GM12878 (cell line): Measurements from ENCODE around the gene SLC1A2. TPM values are rescaled to one million over a fixed set of nuclear protein-coding genes. Genes with fewer than 3 reads are reported as not detected.

ENCODE experiments used
- CHD1 ChIP-seq: IDR thresholded peaks from 2 replicates; pipeline ENCODE4 v1.6.1; 2012; ENCODE audit warnings: low read depth, low read length, improper control_type of control experiment
- CHD2 ChIP-seq: IDR thresholded peaks from 2 replicates; pipeline ENCODE4 v1.6.1; 2011; ENCODE audit warnings: low read depth, low read length, improper control_type of control experiment, borderline replicate concordance
- IKZF2 ChIP-seq, 2 experiments: fragments of 450-650 bp; IDR thresholded peaks; 2 replicates each; pipeline ENCODE4 v1.6.1; 2017; ENCODE audit warnings: mild to moderate bottlenecking in 2 of 2, moderate library complexity in 2 of 2
- KDM1A ChIP-seq: fragments of 200-600 bp; sonication (generic); IDR thresholded peaks from 2 replicates; pipeline ENCODE4 v1.6.1; 2016; ENCODE audit warnings: borderline replicate concordance
- RELA ChIP-seq: fragments of 450-650 bp; IDR thresholded peaks from 2 replicates; pipeline ENCODE4 v1.8.0; 2014; ENCODE audit warnings: borderline replicate concordance; ENCODE audit not compliant: partially characterized antibody
- SMAD5 ChIP-seq: IDR thresholded peaks from 2 replicates; pipeline ENCODE4 v1.6.1; 2016; ENCODE audit warnings: antibody characterized with exemption, low read depth
- SREBF2 ChIP-seq: IDR thresholded peaks from 2 replicates; pipeline ENCODE4 v1.6.1; 2012; ENCODE audit warnings: mild to moderate bottlenecking, low read length
- TBL1XR1 ChIP-seq: IDR thresholded peaks from 2 replicates; pipeline ENCODE4 v1.6.1; 2012; ENCODE audit warnings: low read depth, low read length, improper control_type of control experiment
- ZNF622 ChIP-seq: fragments of 450-650 bp; IDR thresholded peaks from 2 replicates; pipeline ENCODE4 v1.6.1; 2017; ENCODE audit warnings: mild to moderate bottlenecking, inconsistent platforms
- polyA plus RNA-seq, 11 experiments: library from polyadenylated mRNA; depleted of rRNA in 4 of 11; unstranded in 6 of 11; stranded (reverse) in 5 of 11; fragments of >200 nt; fragmentation: Nextera tagmentation in 4 of 11; fragmentation: Illumina TruSeq in 1 of 11; extraction: Ambion mirVana in 4 of 11; extraction: Trizol in 1 of 11; gene quantifications; 1 replicate in 1 of 11; 2 replicates in 10 of 11; pipeline versions ENCODE4 v1.2.1 to v1.2.3, GENCODE V29; 2011 to 2016; ENCODE audit warnings: inconsistent platforms in 2 of 11, missing spikeins in 2 of 11, low read depth in 1 of 11
- total RNA-seq, 4 experiments: library from RNA; depleted of rRNA in 3 of 4; stranded (reverse); fragments of >200 nt in 3 of 4; fragmentation: Illumina TruSeq in 1 of 4; extraction: Trizol in 1 of 4; gene quantifications; 2 replicates each; pipeline versions ENCODE4 v1.2.1 to v1.2.3, GENCODE V29; 2013 to 2021
- TF ChIP-seq, protein P1 (sequence below), 3 experiments: IDR thresholded peaks in 2 of 3; conservative IDR thresholded peaks in 1 of 3; 2 replicates each; pipeline ENCODE4 v1.5.1; 2011; ENCODE audit warnings: low read depth in 3 of 3, low read length in 3 of 3, mild to moderate bottlenecking in 3 of 3, control low read depth in 2 of 3, moderate library complexity in 2 of 3, inconsistent platforms in 1 of 3, mixed read lengths in 1 of 3; ENCODE audit not compliant: control insufficient read depth in 2 of 3, insufficient read depth in 1 of 3; ENCODE audit errors: extremely low read depth in 1 of 3

SLC1A2 gene
- total and polyA plus RNA-seq, 10 of the 15 experiments (the other 5 are each of a cell fraction or from before 2014, with no cell fraction given), result 0.01 to 0.84 (median 0.22) TPM; not detected in 1

GRCh38 chr11:35393098-35393497 is 26.3 kb downstream of the SLC1A2 start (continued):
- TF ChIP-seq, protein P1, sequence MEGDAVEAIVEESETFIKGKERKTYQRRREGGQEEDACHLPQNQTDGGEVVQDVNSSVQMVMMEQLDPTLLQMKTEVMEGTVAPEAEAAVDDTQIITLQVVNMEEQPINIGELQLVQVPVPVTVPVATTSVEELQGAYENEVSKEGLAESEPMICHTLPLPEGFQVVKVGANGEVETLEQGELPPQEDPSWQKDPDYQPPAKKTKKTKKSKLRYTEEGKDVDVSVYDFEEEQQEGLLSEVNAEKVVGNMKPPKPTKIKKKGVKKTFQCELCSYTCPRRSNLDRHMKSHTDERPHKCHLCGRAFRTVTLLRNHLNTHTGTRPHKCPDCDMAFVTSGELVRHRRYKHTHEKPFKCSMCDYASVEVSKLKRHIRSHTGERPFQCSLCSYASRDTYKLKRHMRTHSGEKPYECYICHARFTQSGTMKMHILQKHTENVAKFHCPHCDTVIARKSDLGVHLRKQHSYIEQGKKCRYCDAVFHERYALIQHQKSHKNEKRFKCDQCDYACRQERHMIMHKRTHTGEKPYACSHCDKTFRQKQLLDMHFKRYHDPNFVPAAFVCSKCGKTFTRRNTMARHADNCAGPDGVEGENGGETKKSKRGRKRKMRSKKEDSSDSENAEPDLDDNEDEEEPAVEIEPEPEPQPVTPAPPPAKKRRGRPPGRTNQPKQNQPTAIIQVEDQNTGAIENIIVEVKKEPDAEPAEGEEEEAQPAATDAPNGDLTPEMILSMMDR (IDR thresholded peaks at IDR 0.05 in 2 of 3, conservative IDR thresholded peaks at IDR 0.05 in 1 of 3; ENCODE audit: control insufficient read depth in 2 of 3, extremely low read depth in 1 of 3, insufficient read depth in 1 of 3, low read depth in 3 of 3, low read length in 3 of 3), result no peak
- no peak for TF ChIP-seq RELA
- no peak for TF ChIP-seq SMAD5
- TF ChIP-seq IKZF2 (IDR thresholded peaks at IDR 0.05), result no peak
- TF ChIP-seq CHD2, result no peak
- no peak for TF ChIP-seq KDM1A
- no peak for TF ChIP-seq ZNF622
- TF ChIP-seq TBL1XR1, result no peak
- no peak for TF ChIP-seq CHD1
- TF ChIP-seq SREBF2, result no peak
- TF ChIP-seq, all 136 proteins: peak for 0
